HG03521 (cell line): ENCODE measurements around the gene ATXN7L1.

Experiments
- ATAC-seq: cut with Tn5 transposase; IDR thresholded peaks from one replicate; pipeline ENCODE4 v1.9.1; 2021; ENCODE audit warnings: mild to moderate bottlenecking, moderate library complexity; ENCODE audit not compliant: unreplicated experiment

The ATXN7L1 gene, protein sequence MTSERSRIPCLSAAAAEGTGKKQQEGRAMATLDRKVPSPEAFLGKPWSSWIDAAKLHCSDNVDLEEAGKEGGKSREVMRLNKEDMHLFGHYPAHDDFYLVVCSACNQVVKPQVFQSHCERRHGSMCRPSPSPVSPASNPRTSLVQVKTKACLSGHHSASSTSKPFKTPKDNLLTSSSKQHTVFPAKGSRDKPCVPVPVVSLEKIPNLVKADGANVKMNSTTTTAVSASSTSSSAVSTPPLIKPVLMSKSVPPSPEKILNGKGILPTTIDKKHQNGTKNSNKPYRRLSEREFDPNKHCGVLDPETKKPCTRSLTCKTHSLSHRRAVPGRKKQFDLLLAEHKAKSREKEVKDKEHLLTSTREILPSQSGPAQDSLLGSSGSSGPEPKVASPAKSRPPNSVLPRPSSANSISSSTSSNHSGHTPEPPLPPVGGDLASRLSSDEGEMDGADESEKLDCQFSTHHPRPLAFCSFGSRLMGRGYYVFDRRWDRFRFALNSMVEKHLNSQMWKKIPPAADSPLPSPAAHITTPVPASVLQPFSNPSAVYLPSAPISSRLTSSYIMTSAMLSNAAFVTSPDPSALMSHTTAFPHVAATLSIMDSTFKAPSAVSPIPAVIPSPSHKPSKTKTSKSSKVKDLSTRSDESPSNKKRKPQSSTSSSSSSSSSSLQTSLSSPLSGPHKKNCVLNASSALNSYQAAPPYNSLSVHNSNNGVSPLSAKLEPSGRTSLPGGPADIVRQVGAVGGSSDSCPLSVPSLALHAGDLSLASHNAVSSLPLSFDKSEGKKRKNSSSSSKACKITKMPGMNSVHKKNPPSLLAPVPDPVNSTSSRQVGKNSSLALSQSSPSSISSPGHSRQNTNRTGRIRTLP

DNA sequence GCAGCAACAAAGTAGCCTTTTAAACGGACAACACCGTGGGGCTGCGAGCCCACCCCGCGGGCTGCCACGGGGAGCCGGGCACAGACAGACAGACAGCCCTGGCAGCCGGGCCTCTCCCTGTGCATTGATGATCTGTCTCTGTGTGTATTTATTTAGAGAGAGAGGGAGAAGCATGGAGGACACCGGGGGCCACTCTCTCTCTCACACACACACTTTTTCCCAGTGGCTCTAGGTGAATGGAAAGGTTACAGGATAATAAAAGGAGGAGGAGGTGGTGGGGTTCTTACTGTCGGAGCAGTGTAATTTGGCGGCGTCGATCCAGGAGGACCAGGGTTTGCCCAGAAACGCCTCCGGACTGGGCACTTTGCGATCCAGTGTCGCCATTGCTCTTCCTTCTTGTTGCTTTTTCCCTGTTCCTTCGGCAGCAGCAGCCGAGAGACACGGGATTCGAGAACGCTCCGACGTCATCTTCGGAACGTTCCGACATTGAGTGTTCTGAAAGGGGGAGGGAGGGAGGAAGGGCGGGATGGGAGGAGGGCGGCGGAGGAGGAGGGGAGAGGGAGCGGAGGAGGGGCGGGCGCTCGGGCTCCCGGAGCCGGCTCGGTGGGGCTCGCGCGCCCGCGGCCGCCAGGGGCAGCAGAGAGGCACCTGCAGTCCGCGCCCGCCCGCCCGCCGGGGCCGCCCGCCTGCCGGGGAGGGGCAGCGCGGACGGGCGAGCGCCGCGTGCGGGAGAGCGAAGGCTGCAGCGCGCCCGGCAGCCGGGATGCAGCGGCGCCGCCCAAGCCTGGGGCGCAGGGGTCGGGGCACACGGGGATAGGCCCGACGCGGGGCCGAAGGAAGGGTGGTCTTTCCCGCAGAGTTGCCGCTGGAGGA, at the start of gene ATXN7L1:
Gene ATXN7L1, minus strand, starts transcription at position 509 of the 873 bp plus-strand sequence. Its CDS starts 41 bp downstream, at position 468.
- peak; percentile 89 for ATAC-seq

DNA sequence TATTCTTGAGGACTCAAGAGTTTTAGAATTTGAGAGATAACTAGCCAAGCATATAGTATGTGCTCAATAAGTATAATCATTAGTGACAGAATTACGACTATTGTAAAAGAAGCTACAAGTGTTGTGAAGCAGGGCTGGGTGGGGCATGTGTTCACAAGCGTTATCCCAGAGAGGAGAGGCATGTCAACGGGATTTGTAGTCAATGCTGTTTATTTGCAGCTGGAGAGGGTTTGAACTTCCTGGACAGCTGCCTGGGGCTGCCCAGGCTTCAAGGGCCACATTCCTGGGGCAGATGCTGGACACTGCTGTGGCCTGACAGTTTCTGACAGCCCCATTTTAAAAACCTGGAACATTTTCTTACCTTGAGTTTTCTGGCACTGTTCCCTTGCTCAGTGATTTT, 49.7 kb upstream of the ATXN7L1 start:
- no peak for ATAC-seq

DNA sequence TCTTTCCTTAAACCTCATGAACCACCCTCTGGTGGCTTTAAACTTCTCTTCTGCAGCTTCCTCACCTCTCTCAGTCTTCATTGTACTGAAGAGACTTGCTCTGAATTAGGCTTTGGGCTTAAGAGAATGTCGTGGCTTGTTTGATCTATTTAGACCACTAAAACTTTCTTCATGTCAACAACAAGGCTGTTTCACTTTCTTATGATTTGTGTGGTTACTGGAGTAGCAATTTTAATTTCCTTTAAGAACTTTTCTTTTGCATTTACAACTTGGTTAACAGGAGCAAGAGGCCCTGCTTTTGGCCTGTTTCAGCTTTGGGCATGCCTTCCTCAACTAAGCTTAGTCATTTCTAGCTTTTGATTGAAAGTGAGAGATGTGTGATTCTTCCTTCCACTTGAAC, 48.5 kb upstream of the ATXN7L1 start:
- ATAC-seq: no peak

DNA sequence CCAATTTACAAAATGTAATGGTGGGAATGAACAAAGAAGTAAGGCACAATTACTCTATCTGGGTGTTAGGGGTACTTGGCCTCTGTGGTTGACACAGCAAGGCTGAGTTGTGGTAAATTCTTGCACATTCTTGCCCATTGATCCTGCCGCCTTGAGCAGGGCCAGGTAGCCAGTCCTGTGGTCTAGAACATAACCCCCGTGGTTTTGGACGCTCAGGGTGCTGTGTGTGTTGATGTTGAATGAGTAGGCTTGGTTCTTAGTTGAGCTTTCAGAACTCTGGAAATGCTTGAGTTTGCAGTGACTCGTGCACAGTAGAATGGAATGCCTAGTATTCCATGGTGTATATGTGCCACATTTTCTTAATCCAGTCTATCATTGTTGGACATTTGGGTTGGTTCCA, 44.4 kb upstream of the ATXN7L1 start:
- no peak for ATAC-seq

DNA sequence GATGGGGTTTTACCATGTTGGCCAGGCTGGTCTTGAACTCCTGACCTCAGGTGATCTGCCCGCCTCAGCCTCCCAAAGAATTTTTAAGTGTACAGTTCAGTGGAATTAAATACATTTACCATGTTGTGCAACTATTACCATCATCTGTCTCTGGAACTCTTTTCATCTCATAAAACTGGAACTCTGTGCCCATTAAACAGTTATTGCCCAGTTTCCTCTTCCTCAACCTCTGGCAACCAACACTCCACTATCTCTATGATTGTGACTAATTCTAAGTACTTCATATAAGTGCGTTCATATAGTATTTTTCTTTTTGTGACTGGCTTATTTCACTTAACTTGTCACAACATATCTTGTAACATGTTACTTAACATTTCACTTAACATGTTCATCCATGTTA, 41.3 kb upstream of the ATXN7L1 start:
- ATAC-seq: no peak

DNA sequence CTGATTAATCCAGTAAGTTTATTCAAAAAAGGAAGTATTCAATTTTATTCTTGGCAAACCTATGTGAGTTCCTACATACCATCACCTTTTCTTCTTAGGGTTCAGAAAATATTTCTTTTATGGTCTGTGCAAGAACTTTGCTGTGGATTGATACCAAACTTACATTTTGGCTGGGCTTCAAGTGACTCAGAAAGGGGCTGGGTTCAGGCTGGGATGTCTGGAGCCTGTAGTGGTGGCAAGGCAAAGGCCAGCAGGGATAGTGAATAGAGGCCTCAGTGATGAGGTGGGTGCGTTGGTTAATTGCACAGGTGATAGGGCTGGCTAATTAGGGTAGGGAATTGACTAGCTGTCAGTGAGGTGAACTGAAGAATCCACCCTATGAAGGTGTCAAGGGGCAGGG, 40.2 kb upstream of the ATXN7L1 start:
- no peak for ATAC-seq

DNA sequence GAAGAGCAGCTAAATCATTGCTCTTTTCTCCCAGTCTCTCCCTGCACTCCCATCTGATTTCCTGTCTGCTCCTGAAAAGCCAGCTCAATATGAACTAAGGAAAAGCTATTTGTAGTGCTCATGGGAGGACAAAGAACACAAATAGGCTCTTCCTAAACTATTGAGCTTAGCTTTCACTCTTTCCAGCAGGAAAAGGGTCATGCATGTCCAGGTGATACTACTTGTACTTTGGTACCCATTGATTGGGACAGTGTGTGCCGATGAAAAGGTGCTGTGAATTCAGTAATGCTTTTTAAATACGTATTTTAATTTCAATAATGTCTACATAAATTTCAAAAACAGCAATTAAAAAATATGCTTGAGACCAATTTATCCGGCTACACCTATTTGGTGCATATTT, 37.5 kb upstream of the ATXN7L1 start:
- no peak for ATAC-seq

DNA sequence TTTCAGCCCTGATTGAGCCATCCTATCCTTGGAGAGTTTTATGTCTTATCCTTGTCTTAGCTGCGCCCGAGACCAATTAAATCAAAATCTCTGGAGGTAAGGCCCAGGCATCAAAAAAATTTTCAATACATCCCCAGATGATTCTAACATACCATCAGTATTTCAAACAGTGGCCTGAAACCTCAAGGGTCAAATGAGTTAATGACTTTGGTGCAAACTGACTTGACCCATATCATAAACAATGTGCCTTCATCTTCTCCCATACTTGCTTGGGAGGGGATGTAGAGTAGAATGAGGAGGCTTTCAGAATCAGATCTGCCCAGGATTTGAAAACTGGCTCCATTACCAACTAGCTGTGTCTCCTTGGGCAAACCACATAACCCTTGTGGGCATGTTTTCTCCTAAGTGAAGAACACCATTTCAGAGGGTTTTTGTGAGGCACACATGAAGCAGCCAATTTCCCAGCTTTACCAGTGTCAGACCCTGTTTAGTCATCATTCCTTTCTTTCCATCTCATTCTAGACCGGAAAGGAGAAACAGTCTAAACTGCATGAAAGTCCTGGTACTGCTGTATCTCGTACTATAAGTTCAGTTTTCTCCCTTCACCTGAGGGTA, 35.7 kb upstream of the ATXN7L1 start:
- ATAC-seq: no peak

DNA sequence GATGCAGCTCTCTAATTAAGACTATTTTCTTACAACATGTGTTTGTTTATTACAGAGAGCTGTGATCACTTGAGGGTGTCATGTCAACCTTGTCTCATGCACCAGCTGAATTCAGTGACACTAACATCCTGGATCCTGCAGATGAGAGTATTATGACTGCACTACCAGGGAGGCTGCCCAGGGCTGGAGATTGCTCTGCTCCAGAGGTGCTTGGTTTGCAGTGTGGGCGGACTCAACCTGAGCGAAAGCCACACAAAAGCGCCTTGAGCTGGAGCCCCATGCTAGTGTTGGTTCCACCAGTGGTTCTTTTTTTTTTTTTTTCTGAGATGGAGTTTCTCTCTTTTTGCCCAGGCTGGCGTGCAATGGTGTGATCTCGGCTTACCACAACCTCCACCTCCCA, 33.8 kb upstream of the ATXN7L1 start:
- no peak for ATAC-seq

DNA sequence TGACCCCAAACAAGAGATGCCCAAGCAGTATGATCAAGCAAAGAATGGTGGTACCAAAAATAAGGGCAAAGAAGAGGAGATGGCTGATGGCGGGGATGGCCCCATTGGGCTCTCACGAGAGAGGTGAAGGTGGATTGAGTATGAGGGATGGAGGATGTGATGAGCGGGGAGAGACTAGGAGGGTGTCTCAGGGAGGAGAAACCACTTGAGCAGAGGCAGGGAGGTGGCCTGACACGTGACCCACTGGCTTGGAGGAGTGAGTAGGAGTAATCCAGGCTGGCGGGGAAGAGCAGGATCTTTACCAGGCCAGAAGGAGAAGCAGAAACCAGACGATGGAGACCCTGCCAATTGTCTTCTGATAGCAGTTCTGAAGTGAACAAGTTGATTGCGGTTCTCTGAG, 33.3 kb upstream of the ATXN7L1 start:
- ATAC-seq: no peak

DNA sequence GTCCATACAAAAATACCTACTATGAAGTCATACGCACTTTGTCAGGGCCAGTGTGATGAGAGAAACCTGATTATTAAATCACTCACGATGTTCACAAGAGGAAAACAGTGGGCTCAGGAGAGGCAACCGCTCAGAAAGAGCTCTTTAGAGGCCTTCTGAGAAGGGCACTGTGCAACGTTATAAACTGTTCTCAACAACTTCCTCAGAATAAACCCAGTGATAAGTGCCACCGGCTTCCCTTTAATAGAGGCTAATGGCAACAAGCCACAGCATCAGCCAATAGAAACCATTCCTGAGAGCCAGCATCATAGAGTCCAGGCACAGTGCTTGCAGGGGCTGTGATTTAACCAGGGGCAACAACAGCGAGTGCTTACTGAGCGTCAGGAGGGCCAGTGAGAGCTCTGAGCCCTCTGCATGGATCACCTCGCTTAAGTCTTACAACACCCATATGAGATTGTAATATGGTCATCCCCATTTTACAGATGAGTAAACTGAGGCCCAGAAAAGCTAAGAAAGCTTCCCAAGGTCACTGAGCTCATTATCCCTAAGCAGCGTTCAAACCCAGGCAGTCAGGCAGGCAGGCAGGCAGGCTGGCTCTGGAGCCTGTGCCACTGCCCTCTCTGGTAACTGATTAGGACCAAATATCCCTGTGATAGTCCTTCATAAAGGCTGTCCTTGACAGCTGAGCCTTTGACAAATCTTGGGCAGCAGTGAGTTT, 30.9 kb upstream of the ATXN7L1 start:
- no peak for ATAC-seq

DNA sequence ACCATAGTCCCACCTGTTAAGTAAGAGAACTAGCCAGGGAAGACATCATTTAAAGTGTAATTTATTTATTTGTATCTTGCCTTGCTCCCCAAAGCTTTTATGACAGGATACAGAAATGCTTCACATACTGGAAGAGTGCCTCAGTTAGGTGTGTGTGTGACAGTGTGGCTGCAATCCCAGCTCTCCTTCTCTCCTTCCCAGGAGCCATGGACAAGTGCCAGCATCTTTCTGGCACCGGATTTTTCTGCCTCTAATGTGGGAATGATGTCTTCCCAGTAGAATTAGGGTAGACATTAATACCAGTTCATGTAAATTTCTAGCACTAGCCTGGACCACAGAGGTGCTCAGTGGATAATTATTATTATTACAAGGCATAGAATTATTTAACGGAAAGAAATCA, 30.3 kb upstream of the ATXN7L1 start:
- no peak for ATAC-seq

DNA sequence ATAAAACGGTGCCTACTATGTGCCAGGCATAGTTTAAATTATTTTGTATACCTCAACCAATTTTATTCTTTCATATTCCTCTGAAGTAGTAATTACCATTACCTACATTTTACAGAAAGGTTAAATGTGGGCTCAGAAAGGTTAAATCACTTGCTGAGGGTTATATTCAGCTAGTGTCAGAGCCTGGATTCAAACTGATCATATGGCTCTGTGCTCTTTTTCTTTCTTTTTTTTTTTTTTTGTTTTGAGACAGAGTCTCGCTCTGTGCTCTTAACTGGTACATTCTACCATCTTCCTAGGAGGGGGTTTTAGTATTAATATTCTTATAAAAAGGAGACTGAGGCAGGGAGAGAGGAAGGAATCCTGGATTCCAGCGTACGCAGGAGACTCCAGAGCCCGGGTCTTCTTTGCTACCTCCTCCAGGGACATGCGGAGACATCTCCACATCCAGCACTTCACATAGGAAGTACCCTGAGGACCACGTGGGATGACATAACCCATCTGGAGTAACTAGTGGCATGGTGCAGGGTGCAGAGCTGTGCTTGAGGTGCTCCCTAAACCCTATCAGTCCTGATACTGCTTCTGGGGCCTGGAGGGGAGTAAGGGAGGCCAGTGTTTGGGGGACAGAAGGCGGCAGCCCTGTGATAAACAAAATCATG, 29.6 kb upstream of the ATXN7L1 start:
- no peak for ATAC-seq

DNA sequence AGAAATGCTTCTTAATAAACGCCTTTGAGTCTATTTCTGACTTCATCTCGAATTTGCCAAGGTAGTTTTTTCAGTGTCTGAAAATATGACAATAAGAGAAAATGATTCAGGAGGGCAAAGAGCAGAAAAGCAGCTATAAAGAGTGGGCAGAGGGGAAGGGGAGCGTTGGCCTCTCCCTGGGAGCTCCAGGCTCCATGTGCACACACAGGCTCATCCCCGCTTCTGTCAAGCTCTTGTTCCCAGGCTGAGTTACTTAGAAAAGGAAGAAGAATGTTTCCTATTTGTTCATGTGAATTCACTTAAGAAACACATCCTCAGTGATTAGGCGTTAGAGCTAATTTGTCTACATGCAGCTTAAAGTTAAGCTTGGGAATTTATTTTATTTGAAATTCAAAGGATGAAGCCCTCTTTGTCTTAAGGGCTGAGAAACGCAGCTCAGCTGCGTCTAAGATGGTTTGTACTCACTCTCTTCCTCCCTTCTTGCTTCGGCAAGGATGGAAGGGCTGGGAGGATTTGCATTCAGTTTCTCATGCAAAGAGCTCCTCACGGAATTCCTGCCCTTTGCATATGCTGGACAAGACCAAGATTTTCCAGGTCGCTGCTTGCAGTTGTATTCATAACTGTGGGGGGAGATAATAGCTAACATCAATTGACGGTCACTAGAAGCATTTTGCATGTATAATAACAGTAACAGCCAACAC, 29.0 kb upstream of the ATXN7L1 start:
- ATAC-seq: no peak

DNA sequence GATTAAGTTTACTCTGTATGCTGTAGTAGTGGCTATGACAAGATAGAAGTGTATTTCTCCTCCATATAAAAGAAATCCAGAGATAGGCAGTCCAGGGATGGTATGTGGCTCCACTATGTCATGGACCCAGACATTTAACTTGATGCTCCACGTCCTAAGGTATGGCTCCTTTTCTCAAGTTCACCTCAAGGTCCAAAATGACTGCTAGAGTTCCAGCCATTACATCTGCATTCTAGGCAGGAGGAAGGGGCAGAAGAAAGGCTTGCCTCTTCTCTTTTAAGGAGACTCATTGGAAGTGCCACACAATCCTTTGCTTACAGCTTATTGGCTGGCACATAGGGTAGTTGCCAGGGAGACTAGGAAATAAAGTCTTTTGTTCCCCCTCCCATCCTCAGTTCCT, 27.7 kb upstream of the ATXN7L1 start:
- ATAC-seq: no peak

DNA sequence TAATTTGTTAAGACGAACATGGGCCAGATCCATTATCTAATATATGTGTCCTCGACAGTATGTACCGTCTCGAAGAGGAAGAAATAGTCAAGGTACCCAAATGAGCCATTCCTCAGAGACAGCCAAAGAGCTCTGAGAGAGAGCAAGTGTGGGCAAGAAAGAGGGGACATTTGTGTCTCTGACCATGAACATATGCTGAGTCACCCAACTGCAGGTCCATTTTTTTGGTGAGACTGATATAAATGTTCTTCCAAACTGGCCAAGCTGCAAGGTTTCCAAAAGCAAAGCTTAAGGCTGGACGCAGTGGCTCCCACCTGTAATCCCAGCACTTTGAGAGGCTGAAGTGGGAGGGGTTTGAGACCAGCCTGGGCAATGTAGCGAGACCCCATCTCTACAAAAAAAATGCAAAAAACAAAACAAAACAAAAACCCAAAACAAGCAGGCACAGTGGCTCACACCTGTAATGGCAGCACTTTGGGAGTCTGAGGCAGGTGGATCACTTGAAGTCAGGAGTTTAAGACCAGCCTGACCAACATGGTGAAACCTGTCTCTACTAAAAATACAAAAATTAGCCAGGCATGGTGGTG, 26.0 kb upstream of the ATXN7L1 start:
- no peak for ATAC-seq

DNA sequence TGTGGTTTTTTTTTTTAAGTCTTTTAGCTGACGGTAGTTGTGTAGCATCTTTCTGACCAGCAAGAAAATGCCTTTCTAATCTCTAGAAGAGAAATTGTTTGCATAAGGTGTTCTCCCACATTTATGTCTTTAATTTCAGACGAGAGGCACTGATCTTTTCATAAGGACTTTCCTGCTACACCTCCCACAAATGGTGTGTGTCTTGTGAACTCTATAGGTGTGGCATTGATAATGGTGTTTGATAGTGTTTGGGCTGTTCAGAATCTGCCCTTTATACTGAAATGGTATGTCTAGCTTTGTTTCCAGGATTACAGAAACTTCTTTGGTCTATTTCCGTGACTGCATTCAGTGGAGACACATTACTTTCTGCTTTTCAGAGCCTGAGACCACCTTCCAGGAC, 21.6 kb upstream of the ATXN7L1 start:
- ATAC-seq: no peak

DNA sequence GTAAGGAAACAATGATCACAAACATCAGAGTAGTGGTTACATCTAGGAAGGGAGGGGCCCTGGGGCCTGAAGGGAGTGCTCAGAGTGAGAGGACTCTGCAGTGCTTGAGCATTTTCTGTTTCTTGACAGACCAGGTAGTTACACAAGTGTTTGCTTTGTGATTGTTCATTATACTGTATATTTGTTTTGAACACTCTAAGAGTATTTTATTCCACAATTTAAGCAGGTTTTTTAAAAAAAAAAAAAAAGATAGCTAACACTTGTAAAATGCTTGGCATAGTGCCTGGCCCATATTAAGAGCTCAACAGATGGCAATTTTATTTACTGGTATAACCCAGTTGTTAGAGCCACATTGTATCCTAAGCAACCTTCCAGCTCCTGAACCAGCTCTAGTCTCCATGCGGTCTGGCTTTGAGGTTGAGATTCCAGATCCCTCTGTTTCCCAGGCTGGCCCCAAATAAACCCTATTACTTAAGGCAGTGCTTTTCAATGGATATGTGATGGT, 20.1 kb upstream of the ATXN7L1 start:
- ATAC-seq: no peak
